C4-2B (cell line): Measurements from ENCODE around the gene ITGA8.

Experiments used
- H3K27ac ChIP-seq: fragments of 450-650 bp; 2 replicates; pipeline ENCODE4 v1.5.1; 2017
- CTCF ChIP-seq: fragments of 450-650 bp; conservative IDR thresholded peaks from 2 replicates; pipeline ENCODE4 v1.5.1; 2017; ENCODE audit warnings: mild to moderate bottlenecking
- ZFX ChIP-seq: fragments of 450-650 bp; IDR thresholded peaks from 2 replicates; pipeline ENCODE4 v1.6.1; 2017

Gene ITGA8

GRCh38 chr10:15528859-15529239, 190.9 kb downstream of the ITGA8 start:
- no peak for TF ChIP-seq ZFX
- no peak for TF ChIP-seq CTCF
- H3K27ac ChIP-seq, result no peak overlapping the region

GRCh38 chr10:15526754-15527153, 193.0 kb downstream of the ITGA8 start:
- H3K27ac ChIP-seq, result no peak overlapping the region
- TF ChIP-seq ZFX (no peak), CTCF (no peak)

GRCh38 chr10:15521328-15521903, 198.3 kb downstream of the ITGA8 start:
- H3K27ac ChIP-seq, result no peak overlapping the region; the same call in 1 of the 2 replicates
- TF ChIP-seq CTCF (no peak), ZFX (no peak)

- TF ChIP-seq CTCF (no peak), ZFX (no peak)
- no peak overlapping the region for H3K27ac ChIP-seq
Measured at GRCh38 chr10:15518250-15518649, 201.5 kb downstream of the ITGA8 start.

GRCh38 chr10:15516256-15517085, 203.3 kb downstream of the ITGA8 start:
- TF ChIP-seq ZFX (no peak), CTCF (no peak)
- H3K27ac ChIP-seq, result no peak overlapping the region

GRCh38 chr10:15515202-15515601, 204.5 kb downstream of the ITGA8 start:
- TF ChIP-seq ZFX, result no peak
- no peak for TF ChIP-seq CTCF
- peak overlapping the region; percentile 78 for H3K27ac ChIP-seq

- H3K27ac ChIP-seq, result no peak overlapping the region
- TF ChIP-seq CTCF, result no peak
- no peak for TF ChIP-seq ZFX
Measured at GRCh38 chr10:15510963-15511362, 208.8 kb downstream of the ITGA8 start.
